Right atrium auricular region (tissue), 2 donors: Measurements from ENCODE around the gene NRXN3. TPM values are rescaled to one million over a fixed set of nuclear protein-coding genes. Genes with fewer than 3 reads are reported as not detected.

Source experiments
- DNase-seq: peaks from one replicate; pipeline ENCODE4 v3.0.0-alpha.2; 2019; ENCODE audit warnings: low spot score
- H3K27ac ChIP-seq, 2 donors: fragments of 200-600 bp; sonication (generic); 1 replicate in 1 of 2; 2 replicates in 1 of 2; pipeline ENCODE4 v1.5.1; 2016 to 2019
- H3K27me3 ChIP-seq, 2 donors: fragments of 200-600 bp; sonication (generic); one replicate each; pipeline versions ENCODE4 v1.5.1 to v1.6.0; 2017 to 2019
- H3K36me3 ChIP-seq: fragments of 200-600 bp; sonication (generic); one replicate; pipeline ENCODE4 v1.5.1; 2016
- H3K4me1 ChIP-seq, 2 donors: fragments of 200-600 bp; sonication (generic); one replicate each; pipeline versions ENCODE4 v1.5.1 to v1.6.0; 2017 to 2019
- H3K4me3 ChIP-seq, 2 donors: fragments of 200-600 bp; sonication (generic); 1 replicate in 1 of 2; 2 replicates in 1 of 2; pipeline ENCODE4 v1.5.1; 2017 to 2019; ENCODE audit warnings: mild to moderate bottlenecking in 1 of 2, moderate library complexity in 1 of 2
- H3K9me3 ChIP-seq, 2 donors: fragments of 200-600 bp; sonication (generic); one replicate each; pipeline ENCODE4 v1.5.1; 2019
- CTCF ChIP-seq, 2 donors: fragments of 200-600 bp; sonication (generic); IDR thresholded peaks; one replicate each; pipeline ENCODE4 v1.5.1; 2019; ENCODE audit warnings: antibody characterized with exemption in 2 of 2
- total RNA-seq, 2 donors: library from RNA; depleted of rRNA; stranded (reverse); fragments of >200 nt; gene quantifications; one replicate each; pipeline ENCODE4 v1.1.0, GENCODE V29; 2016

The NRXN3 gene
- total RNA-seq, 2 donors from 2014 or later: 2.0 to 2.3 TPM

- no peaks in the 10 kb centered on the region for H3K27me3 ChIP-seq
- no peak for DNase-seq
- H3K36me3 ChIP-seq: no peaks in the 10 kb centered on the region
- H3K9me3 ChIP-seq: no peaks in the 10 kb centered on the region
- H3K27ac ChIP-seq: no peak overlapping the region
- no peaks in the 10 kb centered on the region for H3K4me1 ChIP-seq
- H3K4me3 ChIP-seq: no peak overlapping the region
- TF ChIP-seq CTCF (IDR thresholded peaks at IDR 0.05): no peak
These were observed 1023.7 kb downstream of the NRXN3 start for GRCh38 chr14:79193689-79194477.

GRCh38 chr14:79196216-79196615 is 1026.0 kb downstream of the NRXN3 start:
- no peak overlapping the region for H3K4me3 ChIP-seq
- no peaks in the 10 kb centered on the region for H3K27me3 ChIP-seq
- no peaks in the 10 kb centered on the region for H3K36me3 ChIP-seq
- TF ChIP-seq CTCF (IDR thresholded peaks at IDR 0.05): no peak
- no peaks in the 10 kb centered on the region for H3K9me3 ChIP-seq
- no peaks in the 10 kb centered on the region for H3K4me1 ChIP-seq
- H3K27ac ChIP-seq: no peak overlapping the region
- no peak for DNase-seq

GRCh38 chr14:79197516-79197915 is 1027.3 kb downstream of the NRXN3 start:
- no peak overlapping the region for H3K4me3 ChIP-seq
- H3K27ac ChIP-seq: no peak overlapping the region
- H3K36me3 ChIP-seq: no peaks in the 10 kb centered on the region
- H3K4me1 ChIP-seq: no peaks in the 10 kb centered on the region
- DNase-seq: no peak
- H3K9me3 ChIP-seq: no peaks in the 10 kb centered on the region
- TF ChIP-seq CTCF (IDR thresholded peaks at IDR 0.05): no peak
- H3K27me3 ChIP-seq: no peaks in the 10 kb centered on the region

GRCh38 chr14:79199217-79199616 is 1029.0 kb downstream of the NRXN3 start:
- H3K27me3 ChIP-seq: no peaks in the 10 kb centered on the region

GRCh38 chr14:79201564-79202207 is 1031.5 kb downstream of the NRXN3 start:
- Histone ChIP-seq H3K27ac (no peak overlapping the region), H3K4me1 (no peaks in the 10 kb centered on the region), H3K4me3 (no peak overlapping the region), H3K9me3 (no peaks in the 10 kb centered on the region), H3K36me3 (no peaks in the 10 kb centered on the region), H3K27me3 (no peaks in the 10 kb centered on the region)
- no peak for TF ChIP-seq CTCF (IDR thresholded peaks at IDR 0.05)
- DNase-seq: no peak

More at GRCh38 chr14:79199217-79199616, 1029.0 kb downstream of the NRXN3 start:
- no peak overlapping the region for H3K4me3 ChIP-seq
- no peak for DNase-seq
- H3K9me3 ChIP-seq: no peaks in the 10 kb centered on the region
- H3K27ac ChIP-seq: no peak overlapping the region
- H3K4me1 ChIP-seq: no peaks in the 10 kb centered on the region
- no peak for TF ChIP-seq CTCF (IDR thresholded peaks at IDR 0.05)
- H3K36me3 ChIP-seq: no peaks in the 10 kb centered on the region
